Measurements from ENCODE around the gene FAM107A. TPM values are rescaled to one million over a fixed set of nuclear protein-coding genes. Genes with fewer than 3 reads are reported as not detected.

Gene FAM107A
- total RNA-seq, 1 donor from 2014 or later, result 88.6 TPM

DNA sequence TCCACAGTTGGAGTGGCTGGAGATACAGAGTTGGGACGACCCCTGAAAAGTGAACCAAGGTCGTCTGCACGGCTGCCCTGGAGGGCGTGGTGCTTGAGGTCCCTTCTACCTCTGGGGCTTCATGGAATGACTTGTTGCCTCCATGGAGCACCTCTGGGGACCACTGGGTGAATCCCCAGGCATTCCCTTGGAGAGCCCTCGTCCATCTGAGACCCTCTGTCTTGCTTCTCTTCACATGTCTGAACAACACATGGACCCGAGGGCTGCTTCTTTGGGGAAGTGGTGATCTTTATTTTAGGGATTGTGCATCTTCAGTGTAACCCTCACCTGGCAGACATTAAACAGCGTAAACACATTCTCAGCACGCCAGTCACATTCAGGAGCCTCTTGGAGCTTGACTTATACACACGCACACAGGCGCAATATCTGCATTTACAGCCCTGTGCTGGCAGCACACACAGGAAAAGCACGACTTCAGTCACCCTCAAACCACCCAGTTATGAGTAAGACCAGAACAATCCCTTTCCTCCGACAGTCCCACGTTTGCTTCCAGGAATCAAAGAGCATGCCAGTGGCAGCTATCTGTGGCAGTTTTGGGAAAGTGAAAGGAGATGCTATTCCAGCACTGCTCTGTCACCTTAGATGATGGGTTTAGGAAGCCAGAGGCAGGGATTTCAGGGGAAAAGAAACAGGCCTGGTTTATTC, 12.6 kb downstream of the FAM107A start:
- Histone ChIP-seq H3K9me3 (no peaks in the 10 kb centered on the region), H3K36me3 (peaks cover 0 to 24% of the 10 kb centered on the region in 2 donors), H3K27me3 (no peaks in the 10 kb centered on the region), H3K27ac (no peak overlapping the region), H3K4me3 (no peak overlapping the region), H3K4me1 (peaks cover 11% of the 10 kb centered on the region)
- intact Hi-C loops (cut with DNase I), result no loop called here
- TF ChIP-seq, protein P1, sequence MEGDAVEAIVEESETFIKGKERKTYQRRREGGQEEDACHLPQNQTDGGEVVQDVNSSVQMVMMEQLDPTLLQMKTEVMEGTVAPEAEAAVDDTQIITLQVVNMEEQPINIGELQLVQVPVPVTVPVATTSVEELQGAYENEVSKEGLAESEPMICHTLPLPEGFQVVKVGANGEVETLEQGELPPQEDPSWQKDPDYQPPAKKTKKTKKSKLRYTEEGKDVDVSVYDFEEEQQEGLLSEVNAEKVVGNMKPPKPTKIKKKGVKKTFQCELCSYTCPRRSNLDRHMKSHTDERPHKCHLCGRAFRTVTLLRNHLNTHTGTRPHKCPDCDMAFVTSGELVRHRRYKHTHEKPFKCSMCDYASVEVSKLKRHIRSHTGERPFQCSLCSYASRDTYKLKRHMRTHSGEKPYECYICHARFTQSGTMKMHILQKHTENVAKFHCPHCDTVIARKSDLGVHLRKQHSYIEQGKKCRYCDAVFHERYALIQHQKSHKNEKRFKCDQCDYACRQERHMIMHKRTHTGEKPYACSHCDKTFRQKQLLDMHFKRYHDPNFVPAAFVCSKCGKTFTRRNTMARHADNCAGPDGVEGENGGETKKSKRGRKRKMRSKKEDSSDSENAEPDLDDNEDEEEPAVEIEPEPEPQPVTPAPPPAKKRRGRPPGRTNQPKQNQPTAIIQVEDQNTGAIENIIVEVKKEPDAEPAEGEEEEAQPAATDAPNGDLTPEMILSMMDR (IDR thresholded peaks at IDR 0.05), result no peak
- no peak for TF ChIP-seq POLR2A (IDR thresholded peaks at IDR 0.05)
- TF ChIP-seq POLR2AphosphoS5 (IDR thresholded peaks at IDR 0.05; ENCODE audit: insufficient read depth in 1 of 2, low read depth in 1 of 2), result no peak
- DNase-seq (ENCODE audit: extremely low spot score in 2 of 2), result peak; percentile 70 to 74

DNA sequence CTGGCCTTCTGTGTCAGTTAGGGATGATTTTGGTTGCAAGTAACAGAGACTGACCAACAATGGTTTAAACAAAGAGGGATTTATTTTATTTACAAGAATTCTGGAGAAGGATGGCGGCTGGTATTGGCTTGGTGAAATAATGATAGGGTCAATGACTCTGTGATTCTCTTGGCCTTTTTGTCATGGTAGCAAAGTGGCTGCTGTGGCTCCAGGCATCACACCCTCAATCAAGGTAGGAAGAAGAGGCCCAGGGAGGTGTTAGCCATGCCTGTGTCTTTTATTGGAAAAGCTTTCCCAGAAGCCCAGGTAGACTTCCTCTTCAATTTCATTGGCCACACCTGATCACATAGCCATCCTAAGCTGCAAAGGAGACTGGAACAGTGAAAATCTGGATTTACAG, 13.1 kb downstream of the FAM107A start:
- peak in 1 of 2 donors; percentile 61 for DNase-seq (ENCODE audit: extremely low spot score in 2 of 2)
- Histone ChIP-seq H3K4me3 (no peak overlapping the region), H3K36me3 (peaks cover 0 to 24% of the 10 kb centered on the region in 2 donors), H3K9me3 (no peaks in the 10 kb centered on the region), H3K27ac (no peak overlapping the region), H3K4me1 (peaks cover 6% of the 10 kb centered on the region), H3K27me3 (no peaks in the 10 kb centered on the region)
- intact Hi-C loops (cut with DNase I), result no loop called here
- TF ChIP-seq, protein P1 (IDR thresholded peaks at IDR 0.05), result no peak
- TF ChIP-seq POLR2A (IDR thresholded peaks at IDR 0.05), result no peak
- no peak for TF ChIP-seq POLR2AphosphoS5 (IDR thresholded peaks at IDR 0.05; ENCODE audit: insufficient read depth in 1 of 2, low read depth in 1 of 2)

DNA sequence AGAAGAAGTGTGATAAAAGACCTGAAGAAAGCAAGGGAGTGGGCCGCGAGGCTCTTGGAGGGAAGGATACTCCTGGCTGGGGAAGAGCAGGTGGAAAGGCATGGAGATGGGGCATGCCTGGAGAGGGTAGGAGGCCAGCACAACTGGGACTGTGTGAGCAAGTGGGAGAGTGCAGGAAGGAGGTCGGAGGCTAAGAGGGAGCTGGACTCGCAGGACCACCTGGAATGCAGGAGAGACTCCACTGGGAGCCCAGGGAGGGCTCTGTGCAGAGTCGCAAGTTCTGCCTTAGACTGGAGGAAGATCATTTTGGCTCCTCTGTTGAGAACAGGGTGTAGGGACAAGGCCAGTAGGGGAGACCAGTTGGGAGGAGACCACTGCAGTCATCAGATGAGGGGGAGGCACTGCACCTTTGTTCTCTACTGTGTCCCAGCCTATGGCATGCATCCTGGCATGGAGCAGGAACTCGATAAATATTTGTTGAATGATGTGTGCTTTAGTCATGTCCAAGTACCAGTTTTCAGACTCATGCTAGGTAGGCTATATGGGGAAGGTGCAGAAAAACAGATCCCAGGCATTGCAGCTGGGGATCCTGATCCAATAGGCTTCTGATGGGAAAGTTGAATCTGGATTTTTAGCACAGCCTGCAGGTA, 13.7 kb downstream of the FAM107A start:
- Histone ChIP-seq H3K36me3 (peaks cover 0 to 24% of the 10 kb centered on the region in 2 donors), H3K9me3 (no peaks in the 10 kb centered on the region), H3K27me3 (no peaks in the 10 kb centered on the region), H3K4me3 (no peak overlapping the region), H3K4me1 (peaks cover under 1% of the 10 kb centered on the region), H3K27ac (no peak overlapping the region)
- TF ChIP-seq, protein P1 (IDR thresholded peaks at IDR 0.05), result no peak
- TF ChIP-seq POLR2A (IDR thresholded peaks at IDR 0.05) (no peak), POLR2AphosphoS5 (IDR thresholded peaks at IDR 0.05; ENCODE audit: insufficient read depth in 1 of 2, low read depth in 1 of 2) (no peak)
- DNase-seq (ENCODE audit: extremely low spot score in 2 of 2), result peak; percentile 64 to 80
- intact Hi-C loops (cut with DNase I), result no loop called here

DNA sequence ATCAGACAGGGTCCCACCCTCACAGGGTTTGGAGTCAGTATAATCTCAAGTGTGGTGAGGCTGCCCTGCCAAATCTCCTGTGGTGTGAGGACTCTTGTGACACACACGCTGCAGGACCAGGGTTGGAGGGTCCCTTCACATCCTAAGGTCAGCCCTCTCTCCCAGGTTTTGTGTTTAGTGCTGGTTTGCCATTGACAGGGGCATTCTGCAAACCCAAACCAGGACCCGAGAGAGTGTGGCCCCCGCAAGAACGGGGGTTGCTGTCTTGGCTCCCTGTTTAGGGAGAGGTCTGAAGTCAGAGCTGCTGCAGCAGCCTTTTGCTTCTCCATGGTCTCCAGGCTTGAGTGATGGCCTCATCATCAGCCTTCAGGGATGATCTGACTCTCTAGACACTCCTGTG, 14.7 kb downstream of the FAM107A start:
- no peaks in the 10 kb centered on the region for H3K9me3 ChIP-seq
- DNase-seq (ENCODE audit: extremely low spot score in 2 of 2), result peak; percentile 79 to 80
- H3K4me3 ChIP-seq, result no peak overlapping the region
- TF ChIP-seq POLR2AphosphoS5 (IDR thresholded peaks at IDR 0.05; ENCODE audit: insufficient read depth in 1 of 2, low read depth in 1 of 2), result no peak
- intact Hi-C loops (cut with DNase I), result no loop called here
- no peaks in the 10 kb centered on the region for H3K27me3 ChIP-seq
- H3K4me1 ChIP-seq, result no peaks in the 10 kb centered on the region
- peaks cover 0 to 18% of the 10 kb centered on the region in 2 donors for H3K36me3 ChIP-seq
- no peak overlapping the region for H3K27ac ChIP-seq

DNA sequence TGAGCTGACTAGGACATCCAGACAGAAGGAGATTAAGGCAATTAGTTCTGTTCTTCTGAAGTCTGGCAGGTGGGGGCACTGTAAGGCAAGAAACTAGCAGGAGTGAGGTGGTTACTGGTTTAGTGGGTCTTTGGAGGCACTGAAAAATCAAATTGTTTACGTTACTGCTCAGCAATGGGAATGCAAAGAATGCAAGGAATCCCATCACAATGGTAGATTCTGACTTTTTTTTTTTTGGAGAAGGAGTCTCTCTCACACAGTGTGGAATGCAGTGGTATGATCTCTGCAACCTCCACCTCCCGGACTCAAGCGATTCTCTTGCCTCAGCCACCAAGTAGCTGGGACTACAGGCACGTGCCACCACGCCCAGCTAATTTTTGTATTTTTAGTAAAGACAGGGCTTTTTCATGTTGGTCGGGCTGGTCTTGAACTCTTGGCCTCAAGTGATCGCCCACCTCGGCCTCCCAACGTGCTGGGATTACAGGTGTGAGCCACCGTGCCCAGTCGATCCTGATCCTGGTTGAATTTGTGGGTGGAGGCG, 16.4 kb downstream of the FAM107A start:
- Histone ChIP-seq H3K27me3 (no peaks in the 10 kb centered on the region), H3K4me1 (peaks cover 9% of the 10 kb centered on the region), H3K9me3 (no peaks in the 10 kb centered on the region), H3K36me3 (peaks cover 0 to 4% of the 10 kb centered on the region in 2 donors), H3K27ac (no peak overlapping the region), H3K4me3 (no peak overlapping the region)
- intact Hi-C loops (cut with DNase I), result no loop called here
- peak in 1 of 2 donors; percentile 72 for DNase-seq (ENCODE audit: extremely low spot score in 2 of 2)
- TF ChIP-seq POLR2A (IDR thresholded peaks at IDR 0.05) (no peak), POLR2AphosphoS5 (IDR thresholded peaks at IDR 0.05; ENCODE audit: insufficient read depth in 1 of 2, low read depth in 1 of 2) (no peak)
- TF ChIP-seq, protein P1 (IDR thresholded peaks at IDR 0.05), result no peak

Measured in vagina (tissue), 2 donors.